ENCODE measurements around the gene GSTO1.

The GSTO1 gene

DNA sequence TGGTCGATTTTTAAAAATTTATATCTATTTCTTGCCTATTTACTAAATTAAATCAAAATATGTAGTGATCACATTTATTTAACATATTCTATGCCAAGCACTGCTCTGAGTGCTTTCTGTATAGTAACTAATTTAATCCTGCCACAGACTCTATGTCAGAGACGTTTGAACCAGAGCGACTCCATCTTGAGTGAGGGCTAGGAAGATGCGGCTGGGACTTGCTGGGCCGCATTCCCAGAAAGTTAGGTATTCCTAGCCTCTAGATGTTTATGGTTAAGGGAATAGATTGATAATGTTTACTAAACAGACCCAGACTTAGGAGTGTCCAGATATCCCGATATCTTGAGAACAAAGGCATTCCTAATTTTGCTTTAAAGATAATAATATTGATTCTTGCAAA, 3.2 kb upstream of the GSTO1 start:
- DNase-seq = no peak

DNA sequence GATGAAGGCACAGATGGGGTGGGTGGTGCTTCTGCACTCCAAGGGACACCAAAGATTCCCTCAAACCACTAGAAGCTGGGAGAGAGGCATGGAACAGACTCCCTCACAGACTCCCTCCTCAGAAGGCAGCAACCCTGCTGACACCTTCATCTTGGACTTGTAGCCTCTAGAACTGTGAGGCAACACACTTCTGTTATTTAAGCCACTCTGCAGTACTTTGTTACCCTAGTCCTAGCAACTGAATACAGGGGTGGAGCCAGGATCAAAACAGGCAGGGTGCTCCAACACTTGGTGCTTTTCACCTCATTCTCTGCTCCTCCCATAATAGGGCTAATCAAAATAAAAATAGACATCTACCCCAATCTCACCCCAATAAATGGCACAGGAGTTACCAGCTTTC, 2.3 kb upstream of the GSTO1 start:
- DNase-seq = no peak

DNA sequence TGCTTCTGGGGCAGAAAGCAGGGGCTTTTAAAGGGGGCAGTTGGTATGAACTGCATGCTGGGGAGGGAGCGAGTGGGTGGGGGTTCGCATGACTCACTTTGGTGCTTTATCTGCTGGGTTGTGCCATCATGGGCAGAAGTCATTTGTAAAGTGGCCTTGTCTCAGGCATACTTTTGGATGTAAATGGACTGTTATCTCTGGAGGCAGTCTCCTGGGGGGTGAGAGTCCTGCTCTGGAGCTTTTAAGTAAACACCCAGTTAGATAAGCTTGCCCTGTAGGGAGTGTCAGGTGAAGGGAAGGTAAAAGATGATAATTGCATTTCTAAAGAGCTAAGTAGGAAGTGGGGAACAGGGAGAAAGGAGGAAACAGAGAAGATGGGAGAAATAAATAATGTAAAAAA, 1.6 kb upstream of the GSTO1 start:
- DNase-seq = no peak

DNA sequence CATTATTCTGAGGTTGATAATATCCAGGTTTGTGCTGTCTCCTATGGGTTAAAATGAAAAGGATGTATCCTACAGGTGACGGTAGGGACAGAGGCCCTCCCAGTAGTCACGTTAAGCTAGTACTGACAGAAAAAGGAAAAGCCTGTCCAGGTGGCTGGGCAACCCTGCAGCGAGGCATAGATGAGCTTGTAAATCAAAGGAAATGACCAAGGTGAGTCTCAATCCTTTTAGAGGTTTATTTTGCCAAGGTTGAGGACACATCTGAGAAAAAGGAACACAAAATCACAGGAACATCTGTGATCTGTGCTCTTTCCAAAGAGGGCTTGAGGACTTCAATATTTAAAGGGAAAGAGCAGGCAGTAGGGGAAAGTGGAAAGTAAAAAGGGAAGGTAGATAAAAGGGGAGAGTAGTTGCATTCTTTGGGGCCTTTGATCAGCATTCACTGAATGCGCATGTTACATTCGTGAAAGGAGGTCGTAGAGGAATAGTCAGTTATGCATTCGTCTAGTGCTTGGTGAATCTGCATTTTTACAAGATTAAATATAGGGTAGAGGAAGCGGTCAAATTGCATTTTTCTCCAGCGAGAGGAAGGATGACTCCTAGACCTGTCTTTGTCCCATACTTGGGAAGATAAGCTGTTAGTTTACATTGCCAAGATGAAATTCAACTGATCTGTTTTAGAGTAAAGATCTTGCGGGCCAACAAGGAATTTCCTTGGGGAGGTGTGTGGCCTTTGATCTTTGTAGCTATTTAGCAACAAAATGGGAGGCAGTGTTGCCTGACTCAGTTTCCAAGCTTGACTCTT, 884 bp upstream of the GSTO1 start:
- DNase-seq = no peak

DNA sequence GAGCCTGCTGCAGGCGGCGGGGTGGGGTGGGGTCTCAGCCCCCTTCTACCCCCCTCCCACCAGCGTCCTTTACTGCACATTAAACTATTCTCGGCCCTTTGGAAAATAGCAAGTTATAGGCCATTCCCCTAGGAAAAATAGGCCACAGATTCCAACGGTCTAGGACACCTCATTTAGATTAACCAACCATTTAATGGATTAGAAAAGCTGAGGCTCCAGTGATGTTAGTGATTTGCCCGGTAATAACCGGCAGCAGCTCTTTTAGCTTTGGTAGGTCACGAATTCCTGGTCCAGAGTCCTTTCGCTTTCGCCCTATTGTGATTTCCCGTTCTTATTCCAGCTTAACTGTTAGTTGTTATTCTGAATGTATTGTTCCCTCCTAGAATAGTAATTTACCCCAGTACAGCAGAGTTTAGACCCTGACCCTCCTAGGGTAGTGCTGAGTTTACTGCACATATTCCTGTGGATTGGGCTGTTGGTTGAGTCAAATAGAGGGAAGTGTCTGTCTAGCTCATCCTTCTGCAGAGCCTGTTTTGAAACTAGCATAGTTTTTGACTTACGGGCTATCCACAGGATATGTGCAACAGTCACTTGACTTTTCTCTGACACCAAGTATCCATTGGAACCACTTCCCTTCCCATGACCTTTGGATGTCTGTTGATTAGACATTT, 754 bp downstream of the GSTO1 start:
- peak in 7 of 14 donors; percentile 21 to 54 (median 40) for DNase-seq

DNA sequence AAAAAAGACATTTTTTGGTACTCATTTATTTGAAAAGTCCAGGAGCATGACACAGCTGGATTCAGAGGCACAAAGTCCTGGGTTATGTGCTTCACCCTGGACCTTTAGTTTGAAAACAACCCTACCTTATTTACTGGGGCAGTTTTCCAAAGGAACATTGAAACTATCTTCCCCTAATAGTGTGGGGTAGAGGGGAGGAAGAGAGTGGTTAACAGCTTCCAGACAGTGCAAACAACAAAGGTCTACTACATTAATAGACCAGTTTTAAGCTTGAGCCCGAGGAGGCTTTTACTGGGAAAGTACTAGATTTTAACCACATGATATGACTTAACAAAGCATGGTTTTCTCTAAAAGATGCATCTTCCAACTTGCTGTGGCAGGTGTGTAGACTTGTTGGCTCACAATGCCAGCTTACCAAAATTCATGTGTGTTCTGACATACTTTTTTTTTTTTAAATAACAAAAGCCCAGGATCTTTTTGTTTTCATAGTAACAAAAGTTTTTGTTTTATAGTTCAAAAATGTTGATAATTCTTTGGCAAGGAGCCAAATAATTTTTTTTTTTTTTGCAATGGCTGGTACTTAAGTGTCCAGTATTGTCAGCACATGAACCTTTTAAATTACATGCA, 1.8 kb downstream of the GSTO1 start:
- DNase-seq = peak in 1 of 14 donors; percentile 23

DNA sequence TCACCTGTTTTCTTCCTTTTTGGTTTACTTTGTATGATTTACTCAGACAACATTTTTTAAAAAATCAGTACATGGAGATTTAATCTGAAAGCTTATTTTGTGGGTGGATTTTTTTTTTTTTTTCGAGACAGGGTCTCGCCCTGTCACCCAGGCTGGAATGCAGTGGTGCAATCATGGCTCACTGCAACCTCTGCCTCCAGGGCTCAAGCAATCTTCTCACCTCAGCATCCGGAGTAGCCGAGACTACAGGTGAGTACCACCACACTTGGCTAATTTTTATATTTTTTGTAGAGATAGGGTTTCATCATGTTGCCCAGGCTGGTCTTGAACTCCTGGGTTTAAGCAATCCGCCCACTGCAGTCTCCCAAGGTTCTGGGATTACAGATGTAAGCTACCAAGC, 2.5 kb downstream of the GSTO1 start:
- no peak for DNase-seq

DNA sequence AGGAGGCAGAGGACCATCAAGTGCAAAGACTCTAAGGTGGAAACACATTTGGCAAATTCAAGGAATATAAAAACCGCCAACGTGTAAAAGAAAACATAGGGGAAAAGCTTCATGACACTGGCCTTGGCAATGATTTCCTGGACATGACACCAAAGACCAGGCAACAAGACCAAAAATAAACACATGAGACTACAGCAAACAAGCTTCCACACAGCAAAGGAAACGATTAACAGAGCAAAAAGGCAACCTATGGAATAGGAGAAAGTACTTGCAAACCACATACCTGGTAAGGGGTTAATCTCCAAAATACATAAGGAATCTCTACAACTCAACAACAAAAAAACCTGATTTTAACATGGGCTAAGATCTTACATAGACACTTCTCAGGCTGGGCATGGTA, 3.5 kb downstream of the GSTO1 start:
- no peak for DNase-seq

DNA sequence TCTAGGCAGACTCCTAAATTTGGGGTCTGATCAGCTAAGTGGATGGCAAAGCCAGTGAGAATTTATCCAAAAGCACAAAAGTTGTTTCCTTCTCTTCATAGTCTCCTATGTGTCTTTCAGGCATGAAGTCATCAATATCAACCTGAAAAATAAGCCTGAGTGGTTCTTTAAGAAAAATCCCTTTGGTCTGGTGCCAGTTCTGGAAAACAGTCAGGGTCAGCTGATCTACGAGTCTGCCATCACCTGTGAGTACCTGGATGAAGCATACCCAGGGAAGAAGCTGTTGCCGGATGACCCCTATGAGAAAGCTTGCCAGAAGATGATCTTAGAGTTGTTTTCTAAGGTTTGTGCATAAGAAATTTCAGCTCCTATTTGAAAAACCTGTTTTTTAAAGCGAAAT, 4.8 kb downstream of the GSTO1 start:
- no peak for DNase-seq

DNA sequence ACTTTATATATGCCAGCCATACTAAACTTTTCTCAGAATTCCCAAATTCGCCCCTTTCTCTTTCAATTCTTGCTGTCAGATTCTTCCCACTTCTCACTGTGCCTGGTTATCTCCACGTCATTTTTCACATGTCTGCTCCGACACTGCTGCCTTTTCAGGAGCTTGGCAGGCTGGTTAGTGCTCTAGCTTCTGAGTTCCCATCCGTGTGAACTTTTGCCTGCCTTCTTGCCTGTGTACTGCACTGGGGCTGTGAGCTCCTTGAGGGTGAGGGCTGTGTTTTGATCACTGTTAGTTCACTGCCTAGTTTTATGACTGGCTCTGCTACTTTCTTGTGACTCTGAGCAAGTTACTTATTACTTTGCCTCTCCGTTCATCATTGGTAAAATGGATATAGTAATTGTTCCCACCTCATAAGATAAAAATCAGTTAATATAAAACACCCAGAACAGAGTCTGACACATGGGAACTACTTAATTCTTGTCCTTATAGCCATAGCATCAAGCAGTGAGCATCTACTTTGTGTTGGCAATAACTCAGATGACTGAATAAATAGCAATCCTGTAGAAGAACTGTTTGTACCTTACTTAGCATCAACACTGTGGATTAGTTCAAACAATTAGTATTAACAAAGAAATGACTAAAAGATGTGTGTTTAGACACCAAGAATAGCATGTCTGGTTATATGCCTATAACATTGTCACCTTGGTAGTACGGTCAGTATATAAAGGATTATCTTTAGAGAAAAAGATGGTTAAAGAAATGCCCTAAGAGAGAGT, 5.5 kb downstream of the GSTO1 start:
- no peak for DNase-seq

DNA sequence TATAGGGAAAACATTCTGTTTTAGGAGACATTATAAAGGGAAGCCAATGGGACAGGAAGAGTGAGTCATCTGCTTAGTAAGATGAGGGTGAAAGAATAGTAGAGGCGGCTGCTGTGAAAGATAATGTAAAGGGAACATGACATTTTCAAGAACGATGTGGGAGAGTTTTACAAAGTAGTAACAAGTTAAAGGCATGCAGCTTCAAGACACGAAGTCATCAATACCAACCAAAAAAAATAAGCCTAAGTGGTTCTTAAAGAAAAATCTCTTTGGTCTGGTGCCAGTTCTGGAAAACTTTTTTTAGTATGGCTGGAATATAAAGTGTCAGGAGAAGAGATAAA, 6.1 kb downstream of the GSTO1 start:
- no peak for DNase-seq

DNA sequence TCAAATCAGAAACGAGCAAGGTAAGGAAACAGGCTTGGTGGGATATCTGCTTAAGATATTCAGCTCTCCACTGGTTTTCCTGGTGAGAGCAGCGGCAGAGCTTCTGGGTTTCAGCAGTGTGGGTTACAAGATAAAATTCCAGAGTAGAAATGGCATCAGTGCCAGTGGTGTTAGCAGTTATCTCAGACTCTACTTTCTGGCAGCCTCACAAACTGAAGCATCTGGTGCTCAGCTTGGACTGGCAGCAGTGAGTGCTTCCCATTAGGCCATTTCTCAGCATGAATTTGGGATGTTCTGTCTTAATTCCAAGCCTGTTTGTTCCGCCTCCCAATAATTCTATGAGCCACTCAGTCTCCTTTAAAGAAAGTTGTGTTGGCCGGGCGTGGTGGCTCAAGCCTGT, 7.4 kb downstream of the GSTO1 start:
- peak in 1 of 14 donors; percentile 83 for DNase-seq

DNA sequence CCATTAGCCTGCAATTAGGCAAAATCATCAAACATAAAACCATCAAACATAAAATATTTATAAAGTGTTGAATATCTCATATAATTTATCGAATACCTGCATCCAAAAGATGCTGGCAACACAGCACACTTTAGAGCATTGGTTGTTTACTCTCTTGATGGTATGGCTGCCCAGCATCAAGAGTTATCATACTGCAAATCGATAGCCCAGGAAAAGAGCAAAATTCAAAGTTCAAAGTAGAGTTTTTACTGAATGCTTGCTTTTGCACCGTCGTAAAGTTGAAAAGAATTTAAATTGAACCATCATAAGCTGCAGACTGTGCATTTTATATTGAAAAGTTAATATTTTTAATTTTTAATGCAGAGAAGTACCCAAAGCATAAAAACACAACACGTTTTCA, 10.1 kb downstream of the GSTO1 start:
- DNase-seq = no peak

DNA sequence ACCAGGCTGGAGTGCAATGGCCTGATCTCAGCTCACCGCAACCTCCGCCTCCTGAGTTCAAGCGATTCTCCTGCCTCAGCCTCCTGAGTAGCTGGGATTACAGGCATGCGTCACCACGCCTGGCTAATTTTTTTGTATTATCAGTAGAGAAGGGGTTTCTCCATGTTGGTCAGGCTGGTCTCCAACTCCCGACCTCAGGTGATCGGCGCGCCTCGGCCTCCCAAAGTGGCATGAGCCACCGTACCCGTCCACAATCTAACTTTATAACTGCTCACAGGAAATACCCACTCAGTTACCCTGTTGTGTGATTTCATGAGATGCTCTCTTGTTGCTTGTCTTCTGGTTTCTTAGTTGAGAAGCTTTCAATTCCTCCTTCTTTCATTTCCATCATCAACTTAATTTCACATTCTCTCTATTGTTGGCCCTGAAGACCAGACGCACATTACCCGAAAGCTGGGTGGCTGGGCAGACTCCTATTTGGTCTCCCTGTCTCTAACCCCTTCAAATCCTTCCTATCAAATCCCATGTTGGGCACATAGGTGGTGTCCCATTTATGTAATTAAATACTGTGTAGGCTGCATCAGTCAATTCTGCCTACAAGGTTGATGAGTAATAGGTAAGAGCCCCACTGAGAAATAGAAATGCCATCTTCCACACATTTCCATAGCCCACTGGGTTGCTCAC, 13.2 kb downstream of the GSTO1 start:
- DNase-seq = no peak

DNA sequence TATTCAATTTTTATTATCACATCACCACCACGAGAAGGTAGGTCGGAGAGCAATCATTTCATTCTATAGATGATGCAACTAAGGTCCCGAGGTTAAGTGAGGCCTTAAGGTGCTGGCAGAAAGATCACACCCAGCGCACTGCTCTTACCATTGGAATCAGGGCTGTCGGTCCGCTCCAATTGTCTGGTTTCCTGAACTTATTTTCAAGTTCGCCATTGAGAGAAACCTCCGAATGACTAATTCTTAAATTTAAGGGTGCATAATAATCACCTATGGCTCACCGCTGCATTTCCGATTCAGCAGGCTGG, 13.7 kb downstream of the GSTO1 start:
- DNase-seq = no peak

DNA sequence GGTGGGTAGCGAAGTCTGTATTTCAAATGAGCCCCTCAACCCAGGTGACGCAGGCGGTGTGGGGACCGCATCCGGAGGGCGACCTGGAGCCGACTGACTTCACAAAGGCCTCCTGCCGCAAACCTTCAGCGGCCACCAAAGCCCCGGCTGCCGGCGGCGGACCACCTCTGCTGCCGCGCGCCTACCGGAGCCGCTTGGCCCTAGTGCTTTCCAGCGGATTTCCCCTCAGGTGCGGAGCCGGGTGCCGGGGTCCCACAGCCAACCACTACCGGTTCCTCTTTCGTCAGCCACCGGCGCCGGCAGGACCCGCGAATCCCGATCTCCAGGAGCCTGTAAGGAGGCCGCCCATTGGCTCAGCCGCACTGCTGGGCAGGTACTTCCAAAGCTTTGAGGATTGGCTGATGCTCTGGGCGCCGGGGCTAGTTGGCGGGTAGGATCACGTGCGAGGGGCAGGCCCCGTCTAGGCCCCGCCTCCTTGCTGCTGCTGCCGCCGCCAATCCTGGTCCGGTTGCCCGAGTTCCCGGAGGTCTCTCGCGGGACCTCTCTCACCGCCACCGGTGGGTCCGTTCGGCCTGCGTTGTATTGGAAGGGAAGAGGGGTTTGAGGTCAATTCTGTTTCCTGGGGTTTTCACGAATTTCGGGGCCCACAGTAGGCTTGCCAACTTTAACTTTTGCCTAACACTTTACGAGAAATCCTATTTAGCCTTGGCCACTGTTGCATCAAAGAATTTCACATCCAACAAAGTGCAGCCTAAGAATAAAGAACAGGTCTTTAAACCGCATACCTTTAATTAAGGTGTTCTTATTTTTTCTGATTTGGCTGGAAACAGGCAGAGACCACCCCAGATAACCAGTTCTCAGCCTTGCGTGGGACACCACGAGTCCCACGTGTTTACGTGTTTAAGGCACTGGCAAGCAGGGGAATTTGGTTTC, 14.3 kb downstream of the GSTO1 start, which contains the start of gene GSTO2:
Gene GSTO2, plus strand, starts transcription at position 472 of the 933 bp plus-strand sequence. CDS start 5,732 bp downstream, outside the sequence.
- DNase-seq = peak; percentile 76 to 99 (median 96)

DNA sequence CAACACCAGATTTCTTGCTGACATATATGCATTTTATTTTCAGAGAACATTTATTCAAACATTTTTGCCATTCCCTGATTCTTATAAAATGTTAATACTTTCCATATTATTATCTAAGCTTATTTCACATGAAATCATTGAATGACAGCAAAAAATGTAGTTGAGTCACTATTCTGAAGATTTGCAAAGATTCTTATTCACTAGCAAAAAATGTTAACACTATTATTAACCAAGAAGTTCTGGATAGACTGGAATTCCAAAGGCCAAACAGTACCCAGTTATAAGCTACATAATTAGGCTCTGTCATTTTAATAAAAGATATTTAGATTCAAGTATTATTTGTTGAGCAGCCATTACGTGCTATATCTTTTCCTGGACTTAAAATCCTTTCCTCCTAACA, 18.6 kb downstream of the GSTO1 start:
- DNase-seq = no peak

DNA sequence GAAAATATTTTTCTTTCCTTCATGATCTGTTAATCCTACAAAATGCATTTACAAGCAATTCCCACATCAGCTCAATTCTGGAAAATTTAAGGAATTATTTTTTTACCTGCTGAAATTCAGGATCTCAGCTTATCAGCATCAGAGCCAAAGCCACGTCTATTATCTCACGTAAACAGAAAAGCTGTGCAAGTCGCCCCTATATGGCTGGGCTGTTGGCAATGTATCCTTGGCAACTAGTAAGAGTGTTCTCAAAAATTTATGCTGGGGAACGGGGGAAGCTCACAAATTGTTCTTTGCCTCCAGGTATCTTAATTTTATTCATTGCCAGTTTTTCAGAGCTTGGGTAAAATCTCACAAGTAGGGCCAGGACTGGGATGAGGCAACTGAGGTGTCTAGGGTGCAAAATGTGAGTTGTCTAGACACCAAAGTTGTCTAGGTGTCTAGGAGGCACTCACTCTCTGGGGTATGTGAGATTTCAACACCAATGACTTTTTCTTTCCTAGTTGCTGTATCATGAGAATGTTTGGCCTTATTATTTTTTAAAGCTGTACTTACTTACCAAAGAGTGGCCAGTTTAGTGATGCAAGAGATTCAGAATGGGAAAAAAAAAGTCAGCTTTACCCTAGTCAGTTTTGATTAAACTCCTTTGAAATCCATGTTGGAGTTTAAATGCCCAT, 19.3 kb downstream of the GSTO1 start:
- DNase-seq = no peak

DNA sequence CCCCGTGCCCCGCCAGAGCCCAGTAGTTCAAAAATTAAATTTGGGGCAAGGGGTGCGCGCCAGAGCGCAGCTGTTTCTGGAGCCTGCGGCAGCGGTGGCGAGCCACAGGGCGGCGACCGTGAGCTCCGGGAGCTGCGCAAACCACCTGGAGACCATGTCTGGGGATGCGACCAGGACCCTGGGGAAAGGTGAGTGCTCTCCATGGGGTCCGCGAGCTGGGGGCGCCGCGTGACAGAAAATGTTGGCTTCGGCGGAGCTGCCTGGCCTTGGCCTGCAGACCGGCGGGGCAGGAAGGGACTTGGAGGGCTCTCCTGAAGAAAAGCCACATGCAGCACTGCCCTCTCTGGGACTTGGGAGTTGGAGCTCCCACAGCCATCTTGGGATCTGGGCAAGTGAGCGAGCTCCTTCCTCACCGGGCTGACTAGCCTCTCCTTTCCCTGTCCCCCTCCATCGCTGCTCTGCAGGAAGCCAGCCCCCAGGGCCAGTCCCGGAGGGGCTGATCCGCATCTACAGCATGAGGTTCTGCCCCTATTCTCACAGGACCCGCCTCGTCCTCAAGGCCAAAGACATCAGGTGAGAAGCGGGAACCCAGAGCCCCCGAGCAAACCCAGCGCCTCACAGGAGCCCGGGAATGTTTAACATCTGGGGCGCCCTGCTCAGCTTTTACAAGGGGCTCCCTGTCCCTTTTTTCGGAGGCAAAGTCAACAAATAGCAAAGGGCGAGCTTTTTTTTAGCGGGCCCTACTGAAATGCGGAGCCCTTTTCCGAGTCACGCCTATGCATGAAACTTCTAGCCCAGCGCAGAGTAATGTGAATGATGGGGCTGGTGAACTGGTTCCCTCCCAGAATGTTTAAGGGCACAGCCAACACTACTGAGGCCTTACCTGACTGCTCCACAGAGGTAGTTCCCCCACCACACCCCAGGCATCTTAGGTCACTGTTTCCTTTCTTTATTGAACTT, 20.4 kb downstream of the GSTO1 start:
- peak in 7 of 14 donors; percentile 11 to 54 (median 37) for DNase-seq

DNA sequence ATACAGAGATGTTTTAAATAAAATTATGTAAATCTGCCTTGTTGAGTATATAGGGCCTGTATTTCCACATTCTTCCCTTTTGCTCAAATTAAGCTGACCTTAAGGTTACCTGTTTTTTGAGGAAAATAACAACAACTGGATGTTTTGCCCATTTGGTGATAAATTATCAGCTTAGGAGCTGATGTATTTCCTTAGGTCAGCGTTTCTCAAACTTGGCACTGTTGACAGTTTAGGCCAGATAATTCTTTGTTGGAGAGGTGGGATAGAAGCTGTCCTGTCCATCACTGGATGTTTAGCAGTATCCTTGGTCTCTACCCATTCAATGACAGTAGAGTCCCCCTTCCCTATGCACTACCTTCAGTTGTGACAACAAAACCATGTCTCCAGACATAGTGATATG, 21.5 kb downstream of the GSTO1 start:
- no peak for DNase-seq
